GM19035 (cell line): ENCODE measurements around the gene TMEM63A.
"Not testable (repeated sequence)": the region's sequence is repeated elsewhere in the genome, so short reads cannot be mapped to it uniquely, and the experiment has no call there.

Source experiments
- ATAC-seq: cut with Tn5 transposase; IDR thresholded peaks from one replicate; pipeline ENCODE4 v1.9.1; 2021; ENCODE audit not compliant: unreplicated experiment

TMEM63A gene

DNA sequence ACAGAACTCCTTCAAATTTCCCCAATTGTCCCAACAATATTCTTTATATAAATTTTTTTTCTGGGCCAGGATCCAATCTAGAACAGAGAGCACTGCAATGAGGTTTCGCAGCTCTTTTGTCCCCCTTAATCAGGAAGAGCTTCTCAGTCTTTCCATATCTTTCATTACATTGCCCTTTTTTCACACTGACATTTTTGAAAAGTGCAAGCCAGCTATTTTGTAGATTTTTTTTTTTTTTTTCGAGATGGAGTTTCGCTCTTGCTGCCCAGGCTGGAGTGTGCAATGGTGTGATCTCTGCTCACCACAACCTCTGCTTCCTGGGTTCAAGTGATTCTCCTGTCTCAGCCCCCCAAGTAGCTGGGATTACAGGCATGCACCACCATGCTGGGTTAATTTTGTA is 75.4 kb downstream of the TMEM63A start:
- ATAC-seq, result not testable (repeated sequence)

DNA sequence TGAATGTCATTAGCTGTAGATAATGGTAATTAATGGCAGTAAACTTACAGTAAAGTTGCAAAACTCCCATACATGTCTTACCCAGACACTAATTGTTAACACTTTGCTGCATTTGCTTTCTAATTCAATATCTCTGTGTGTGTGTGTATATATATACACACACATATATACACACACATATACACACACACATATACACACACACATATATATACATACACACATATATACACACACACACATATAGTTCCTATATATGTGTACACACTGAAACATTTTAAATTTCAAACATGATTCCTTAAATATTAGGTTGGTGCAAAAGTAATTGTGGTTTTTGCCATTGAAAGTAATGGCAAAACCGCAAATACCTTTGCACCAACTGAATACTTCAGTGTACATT is 75.9 kb downstream of the TMEM63A start:
- ATAC-seq, result no peak

DNA sequence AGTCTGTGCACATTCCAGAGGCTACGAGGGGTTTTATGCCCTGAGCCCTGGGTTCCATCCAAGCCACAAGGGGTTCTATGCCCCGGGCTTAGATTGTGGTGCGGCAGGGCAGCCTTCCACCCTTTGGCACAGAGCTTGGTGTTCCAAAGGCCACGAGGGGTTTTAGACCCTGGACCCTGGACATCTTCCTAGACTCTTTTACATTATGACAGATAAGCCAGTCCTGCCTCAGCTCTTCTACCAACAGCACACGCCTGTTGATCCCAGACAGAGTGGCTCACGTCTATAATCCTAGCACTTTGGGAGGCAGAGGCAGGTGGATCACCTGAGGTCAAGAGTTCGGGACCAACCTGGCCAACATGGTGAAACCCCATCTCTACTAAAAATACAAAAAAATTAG is 81.0 kb downstream of the TMEM63A start:
- ATAC-seq, result not testable (repeated sequence)

DNA sequence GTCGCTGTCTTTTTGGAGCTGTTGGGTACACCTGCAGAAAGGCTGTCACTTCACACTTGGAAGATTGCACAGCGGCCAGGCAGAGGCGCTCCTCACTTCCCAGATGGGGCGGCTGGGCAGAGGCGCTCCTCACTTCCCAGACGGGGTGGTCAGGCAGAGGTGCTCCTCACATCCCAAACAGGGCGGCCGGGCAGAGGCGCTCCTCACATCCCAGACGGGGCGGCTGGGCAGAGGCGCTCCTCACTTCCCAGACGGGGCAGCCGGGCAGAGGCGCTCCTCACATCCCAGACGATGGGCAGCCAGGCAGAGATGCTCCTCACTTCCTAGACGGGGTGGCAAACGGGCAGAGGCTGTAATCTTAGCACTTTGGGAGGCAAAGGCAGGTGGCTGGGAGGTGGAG is 86.1 kb downstream of the TMEM63A start:
- not testable (repeated sequence) for ATAC-seq
